Activated T-helper 1 cell treated with anti-CD3 and anti-CD28 coated beads, Interleukin-2, amount 50 U/mL, for 16 hours (primary cell): ENCODE measurements around the gene TMPRSS6.

Experiments used
- DNase-seq, 2 donors: peaks; one replicate each; pipeline ENCODE4 v3.0.0-alpha.2; 2020; ENCODE audit warnings: low read depth in 1 of 2, low spot score in 1 of 2

The TMPRSS6 gene

GRCh38 chr22:37069719-37070118, 39.8 kb downstream of the TMPRSS6 start:
- no peak for DNase-seq

GRCh38 chr22:37069319-37069718, 40.2 kb downstream of the TMPRSS6 start:
- DNase-seq = no peak

GRCh38 chr22:37068859-37069258, 40.7 kb downstream of the TMPRSS6 start:
- DNase-seq = no peak

- no peak for DNase-seq
Observed at GRCh38 chr22:37067428-37067827, 42.1 kb downstream of the TMPRSS6 start.

GRCh38 chr22:37065961-37066360, 43.6 kb downstream of the TMPRSS6 start:
- no peak for DNase-seq

- no peak for DNase-seq
Observed at GRCh38 chr22:37065180-37065579, 44.3 kb downstream of the TMPRSS6 start.

- no peak for DNase-seq
Observed at GRCh38 chr22:37064553-37064952, 45.0 kb downstream of the TMPRSS6 start.

- DNase-seq = no peak
Observed at GRCh38 chr22:37063431-37064420, 45.8 kb downstream of the TMPRSS6 start.

- no peak for DNase-seq
Observed at GRCh38 chr22:37062702-37063381, 46.7 kb downstream of the TMPRSS6 start.

- DNase-seq = no peak
Observed at GRCh38 chr22:37062376-37062675, 47.2 kb downstream of the TMPRSS6 start.

GRCh38 chr22:37061611-37062375, 47.7 kb downstream of the TMPRSS6 start:
- no peak for DNase-seq

GRCh38 chr22:37060801-37061610, 48.5 kb downstream of the TMPRSS6 start:
- peak in 1 of 2 donors; percentile 31 for DNase-seq

- DNase-seq = no peak
Observed at GRCh38 chr22:37059876-37060449, 49.5 kb downstream of the TMPRSS6 start.

- DNase-seq = no peak
Observed at GRCh38 chr22:37058917-37059701, 50.4 kb downstream of the TMPRSS6 start.

- no peak for DNase-seq
Observed at GRCh38 chr22:37057796-37058510, 51.6 kb downstream of the TMPRSS6 start.

- no peak for DNase-seq
Observed at GRCh38 chr22:37057226-37057625, 52.3 kb downstream of the TMPRSS6 start.

- DNase-seq = no peak
Observed at GRCh38 chr22:37056246-37056645, 53.3 kb downstream of the TMPRSS6 start.

GRCh38 chr22:37054600-37055365, 54.7 kb downstream of the TMPRSS6 start:
- no peak for DNase-seq
